ENCODE results near the gene OR10G4. TPM values are rescaled to one million over a fixed set of nuclear protein-coding genes. Genes with fewer than 3 reads are reported as not detected.

OR10G4 gene
- 0.07 TPM in 1 of 2 replicates, not detected in the other for total RNA-seq (2021)
- long read RNA-seq: 0 reads

- no peaks in the 10 kb centered on the region; a peak in 1 of 7 replicates for H3K36me3 Mint-ChIP-seq (ENCODE audit: insufficient read depth in 1 of 3, low read depth in 3 of 3)
- H2BK12ac ChIP-seq (ENCODE audit: insufficient read length, low read depth, low read length): no peak within 1 kb of the TSS
- H3K23me2 ChIP-seq (ENCODE audit: insufficient read length, low read depth, low read length, poor library complexity, severe bottlenecking): no peaks in the 10 kb centered on the region
- no peak within 1 kb of the TSS for H4K5ac ChIP-seq (ENCODE audit: insufficient read length, low read depth, low read length)
- H3K4me1 Mint-ChIP-seq: peaks cover 0 to 6% of the 10 kb centered on the region in 2 experiments; a peak in 2 of 4 replicates
- no peak within 1 kb of the TSS for H2BK15ac ChIP-seq (ENCODE audit: low read depth, low read length)
- H2BK20ac ChIP-seq (ENCODE audit: low read depth, low read length, poor library complexity, severe bottlenecking): no peak within 1 kb of the TSS
- H3K14ac ChIP-seq (ENCODE audit: insufficient read depth, low read length): no peak within 1 kb of the TSS
- H3K9me3 ChIP-seq (ENCODE audit: control insufficient read depth, low read depth, low read length): no peaks in the 10 kb centered on the region
- no peak within 1 kb of the TSS for H2BK5ac ChIP-seq (ENCODE audit: insufficient read length, low read length)
- H2BK120ac ChIP-seq (ENCODE audit: low read depth, low read length, poor library complexity, severe bottlenecking): no peak within 1 kb of the TSS
- no peaks in the 10 kb centered on the region for H3K27me3 Mint-ChIP-seq (ENCODE audit: low read depth)
- no peak within 1 kb of the TSS for H3K4me2 ChIP-seq (ENCODE audit: insufficient read depth, insufficient read length, low read length)
- H3K79me1 ChIP-seq (ENCODE audit: insufficient read depth, low read depth, low read length, poor library complexity, severe bottlenecking): no peaks in the 10 kb centered on the region
- H3T11ph ChIP-seq (ENCODE audit: low read length): no peak within 1 kb of the TSS
- H3K56ac ChIP-seq (ENCODE audit: insufficient read length, low read depth, low read length): no peak within 1 kb of the TSS
- H2AFZ ChIP-seq (ENCODE audit: low read length): no peak within 1 kb of the TSS
- no peak within 1 kb of the TSS for H3K27ac Mint-ChIP-seq
- no peak within 1 kb of the TSS for H2AK5ac ChIP-seq (ENCODE audit: insufficient read length, low read length)
- no CpG with 5 or more reads among the region's 2 CpGs for WGBS (ENCODE audit: extremely low coverage, insufficient read length, low lambda C conversion rate)
- no peaks in the 10 kb centered on the region for H3K27me3 ChIP-seq (ENCODE audit: insufficient read depth, low read length)
- H3K23ac ChIP-seq (ENCODE audit: insufficient read length, low read depth, low read length): no peak within 1 kb of the TSS
- no peak for DNase-seq
- TF ChIP-seq CTCF (conservative IDR thresholded peaks at IDR 0.05): no peak
- no peak within 1 kb of the TSS for H3K27ac ChIP-seq (ENCODE audit: insufficient read length, low read depth, low read length)
- H3K4me1 ChIP-seq (ENCODE audit: insufficient read depth, low read length): no peaks in the 10 kb centered on the region
- H3K79me2 ChIP-seq (ENCODE audit: insufficient read depth, low read length): no peaks in the 10 kb centered on the region
- no peak within 1 kb of the TSS for H3K18ac ChIP-seq (ENCODE audit: insufficient read length, low read depth, low read length)
- no peak within 1 kb of the TSS for H3K4me3 Mint-ChIP-seq
- no peak within 1 kb of the TSS for H3K9ac ChIP-seq (ENCODE audit: extremely low read depth, insufficient read length, low read length)
- no peak within 1 kb of the TSS for H4K8ac ChIP-seq (replicated peaks; ENCODE audit: insufficient read length, low read depth, low read length)
- no peak within 1 kb of the TSS for H3K4ac ChIP-seq (ENCODE audit: low read depth, low read length)
- no peaks in the 10 kb centered on the region for H3K9me3 Mint-ChIP-seq
- no peaks in the 10 kb centered on the region for H4K20me1 ChIP-seq (ENCODE audit: control insufficient read depth, insufficient read depth, insufficient read length)
- H4K91ac ChIP-seq (ENCODE audit: insufficient read length, low read depth, low read length): no peak within 1 kb of the TSS
Observed at GRCh38 chr11:124012697-124013096, at the start of gene OR10G4. Gene OR10G4, plus strand, starts transcription at chr11:124012997. Its CDS starts 2,578 bp downstream, at chr11:124015575.
